Spleen (tissue), 11 donors: ENCODE results near the gene GJC3. TPM values are rescaled to one million over a fixed set of nuclear protein-coding genes. Genes with fewer than 3 reads are reported as not detected.

Experiments used
- DNase-seq: peaks from one replicate; pipeline ENCODE4 v3.0.0-alpha.2; 2020
- H3K27ac ChIP-seq, 8 donors: fragments of 200-600 bp; sonication (generic) in 7 of 8; 1 replicate in 4 of 8; 2 replicates in 4 of 8; pipeline versions ENCODE4 v1.5.0 to v1.8.0; 2016 to 2021; ENCODE audit warnings: inconsistent platforms in 4 of 8, mild to moderate bottlenecking in 4 of 8, moderate library complexity in 1 of 8
- H3K27me3 ChIP-seq, 7 donors: fragments of 200-600 bp; sonication (generic) in 6 of 7; replicated peaks in 1 of 7; 1 replicate in 4 of 7; 2 replicates in 3 of 7; pipeline versions ENCODE4 v1.5.0 to v1.8.0; 2016 to 2021; ENCODE audit warnings: inconsistent platforms in 3 of 7, mild to moderate bottlenecking in 1 of 7
- H3K36me3 ChIP-seq, 6 donors: fragments of 200-600 bp; sonication (generic) in 5 of 6; 1 replicate in 4 of 6; 2 replicates in 2 of 6; pipeline versions ENCODE4 v1.5.0 to v1.8.0; 2016 to 2021; ENCODE audit warnings: inconsistent platforms in 2 of 6
- H3K4me1 ChIP-seq, 6 donors: fragments of 200-600 bp; sonication (generic) in 5 of 6; 1 replicate in 3 of 6; 2 replicates in 3 of 6; pipeline versions ENCODE4 v1.5.0 to v1.8.0; 2016 to 2021; ENCODE audit warnings: inconsistent platforms in 3 of 6
- H3K4me3 ChIP-seq, 8 donors: fragments of 200-600 bp; sonication (generic) in 7 of 8; 1 replicate in 4 of 8; 2 replicates in 4 of 8; pipeline versions ENCODE4 v1.5.0 to v1.8.0; 2016 to 2021; ENCODE audit warnings: inconsistent platforms in 4 of 8, mild to moderate bottlenecking in 4 of 8, moderate library complexity in 2 of 8
- H3K9me3 ChIP-seq, 8 donors: fragments of 200-600 bp; sonication (generic) in 7 of 8; 1 replicate in 4 of 8; 2 replicates in 4 of 8; pipeline versions ENCODE4 v1.5.0 to v1.8.0; 2016 to 2021; ENCODE audit warnings: inconsistent platforms in 4 of 8
- CTCF ChIP-seq, 11 experiments: fragments of 200-600 bp in 7 of 11; fragments of 450-650 bp in 4 of 11; sonication (generic) in 4 of 11; IDR thresholded peaks in 8 of 11; conservative IDR thresholded peaks in 3 of 11; 1 replicate in 7 of 11; 2 replicates in 4 of 11; pipeline versions ENCODE4 v1.4.0 to v1.8.0; 2016 to 2021; ENCODE audit warnings: antibody characterized with exemption in 11 of 11, inconsistent platforms in 4 of 11, mild to moderate bottlenecking in 1 of 11
- POLR2A ChIP-seq, 3 donors: fragments of 450-650 bp; IDR thresholded peaks; one replicate each; pipeline ENCODE4 v1.5.1; 2017; ENCODE audit warnings: antibody characterized with exemption in 3 of 3, mild to moderate bottlenecking in 1 of 3
- POLR2AphosphoS5 ChIP-seq, 3 donors: sonication (generic); formaldehyde crosslinking; IDR thresholded peaks; one replicate each; pipeline ENCODE4 v1.5.1; 2017; ENCODE audit warnings: antibody characterized with exemption in 3 of 3
- WGBS, 5 donors: extraction: QIAGEN DNeasy Blood & Tissue Kit in 3 of 5; methylation state at CpG; one replicate each; pipeline versions ENCODE4 v1.1.5 to v1.1.7; 2013 to 2018; 5-methylcytosine and 5-hydroxymethylcytosine counted together
- intact Hi-C: fragments of 100-400 bp; cut with DNase I; formaldehyde crosslinking; loops from one replicate; pipeline ENCODE4 v1.15.0; 2023; ENCODE audit warnings: low total_unique reads
- polyA plus RNA-seq, 3 donors: library from polyadenylated mRNA; stranded (reverse); fragments of 200-250 nt; gene quantifications; one replicate each; pipeline ENCODE4 v1.2.1, GENCODE V29; 2013
- total RNA-seq, 7 donors: library from RNA; depleted of rRNA in 3 of 7; stranded (reverse); fragments of >200 nt in 3 of 7; fragmentation: NEBNext Ultra II Directional in 4 of 7; extraction: Animal tissue kit (Norgen Biotek cat#: 25700) in 4 of 7; gene quantifications; one replicate each; pipeline versions ENCODE4 v1.1.0 to v1.2.1, GENCODE V29; 2016 to 2021
- donor health status: healthy with polysubstance abuse.
- donor health status: DM: no; HTN: no; CAD: no; lungs with moderate emphysema.
- donor health status: DM: no; HTN: no; CAD: no.
- donor health status: Bipolar disorder and iron deficiency.
- donor health status: healthy.
- donor health status: DM: no; HTN: no; CAD: no.
- donor health status: DM: yes; HTN: yes; CAD: no.

The GJC3 gene
- total and polyA plus RNA-seq, 10 donors: 0.29 to 1.0 (median 0.50) TPM; not detected in 6

- intact Hi-C loops: no loop called here
- H3K4me3 ChIP-seq: no peak overlapping the region
- TF ChIP-seq POLR2A (IDR thresholded peaks at IDR 0.05) (no peak), CTCF (IDR thresholded peaks at IDR 0.05 in 8 of 11, conservative IDR thresholded peaks at IDR 0.05 in 3 of 11) (no peak), POLR2AphosphoS5 (IDR thresholded peaks at IDR 0.05) (no peak)
- H3K9me3 ChIP-seq: no peaks in the 10 kb centered on the region
- DNase-seq: no peak
- H3K36me3 ChIP-seq: no peaks in the 10 kb centered on the region
- peaks cover 0 to 20% (median 0%) of the 10 kb centered on the region in 7 donors for H3K27me3 ChIP-seq
- WGBS, 5 donors: 94 to 97% (median 95%) methylated on average over 3 of the region's 3 CpGs
- H3K27ac ChIP-seq: no peak overlapping the region
- H3K4me1 ChIP-seq: peaks cover 6 to 23% (median 17%) of the 10 kb centered on the region in 6 donors
These were observed 6.2 kb downstream of the GJC3 start for GRCh38 chr7:99923200-99923599.

- intact Hi-C loops: no loop called here
- H3K4me3 ChIP-seq: peak overlapping the region; percentile 57 to 97 (median 83)
- peak overlapping the region in 7 of 8 donors; percentile 85 to 99 (median 95) for H3K27ac ChIP-seq
- H3K4me1 ChIP-seq: peaks cover 30 to 53% (median 43%) of the 10 kb centered on the region in 6 donors
- no peaks in the 10 kb centered on the region for H3K27me3 ChIP-seq
- H3K36me3 ChIP-seq: peaks cover 0 to 26% (median 0%) of the 10 kb centered on the region in 6 donors
- TF ChIP-seq CTCF (IDR thresholded peaks at IDR 0.05 in 8 of 11, conservative IDR thresholded peaks at IDR 0.05 in 3 of 11) (no peak), POLR2A (IDR thresholded peaks at IDR 0.05) (no peak), POLR2AphosphoS5 (IDR thresholded peaks at IDR 0.05) (no peak)
- no peaks in the 10 kb centered on the region for H3K9me3 ChIP-seq
- 59 to 94% (median 66%) methylated on average over 3 of the region's 3 CpGs for WGBS, 5 donors
- DNase-seq: no peak
These were observed 9.3 kb downstream of the GJC3 start for GRCh38 chr7:99920149-99920548.

- peaks cover 0 to 30% (median 0%) of the 10 kb centered on the region in 6 donors for H3K36me3 ChIP-seq
- H3K9me3 ChIP-seq: no peaks in the 10 kb centered on the region
- H3K27ac ChIP-seq: peak overlapping the region; percentile 85 to 99 (median 94)
- intact Hi-C loops: no loop called here
- H3K27me3 ChIP-seq: no peaks in the 10 kb centered on the region
- H3K4me3 ChIP-seq: peak overlapping the region; percentile 57 to 97 (median 83)
- H3K4me1 ChIP-seq: peaks cover 30 to 57% (median 45%) of the 10 kb centered on the region in 6 donors
- DNase-seq: no peak
- WGBS, 5 donors: 33 to 47% (median 39%) methylated on average over 4 of the region's 4 CpGs
- TF ChIP-seq POLR2A (IDR thresholded peaks at IDR 0.05) (no peak), CTCF (IDR thresholded peaks at IDR 0.05 in 8 of 11, conservative IDR thresholded peaks at IDR 0.05 in 3 of 11) (no peak), POLR2AphosphoS5 (IDR thresholded peaks at IDR 0.05) (no peak)
These were observed 9.7 kb downstream of the GJC3 start for GRCh38 chr7:99919814-99920112.

GRCh38 chr7:99918959-99919813, 10.2 kb downstream of the GJC3 start, which contains the start of gene TRIM4:
TRIM4 (minus strand) TSS chr7:99919530; CDS start chr7:99919401, 129 bp downstream.
- H3K27me3 ChIP-seq: no peaks in the 10 kb centered on the region
- peak; percentile 97 for DNase-seq
- peaks cover 30 to 63% (median 48%) of the 10 kb centered on the region in 6 donors for H3K4me1 ChIP-seq
- peaks cover 0 to 35% (median 0%) of the 10 kb centered on the region in 6 donors for H3K36me3 ChIP-seq
- H3K27ac ChIP-seq: peak within 1 kb of the TSS; percentile 85 to 99 (median 94)
- intact Hi-C loops: no loop called here
- H3K9me3 ChIP-seq: no peaks in the 10 kb centered on the region
- H3K4me3 ChIP-seq: peak within 1 kb of the TSS; percentile 57 to 97 (median 83)
- 0 to 3% (median 1%) methylated on average over 64 to 81 of the region's 81 CpGs for WGBS, 5 donors
- TF ChIP-seq POLR2A (IDR thresholded peaks at IDR 0.05): peak in 2 of 3 donors; percentile 65 to 82
- peak in 5 of 11 experiments; percentile 7 to 34 (median 20) for TF ChIP-seq CTCF (IDR thresholded peaks at IDR 0.05 in 8 of 11, conservative IDR thresholded peaks at IDR 0.05 in 3 of 11)
- peak; percentile 97 to 98 (median 98) for TF ChIP-seq POLR2AphosphoS5 (IDR thresholded peaks at IDR 0.05)
